Fibroblast of lung (primary cell): ENCODE data around the gene CPE. TPM values are rescaled to one million over a fixed set of nuclear protein-coding genes. Genes with fewer than 3 reads are reported as not detected.

Experiments
- DNase-seq, 2 donors: peaks; one replicate each; pipeline versions ENCODE4 v3.0.0 to v3.0.0-alpha.2; 2010; ENCODE audit warnings: low read depth in 2 of 2
- H2AFZ ChIP-seq: 2 replicates; pipeline ENCODE4 v1.5.1; 2012; ENCODE audit warnings: low read length, control low read depth, inconsistent platforms
- H3K27ac ChIP-seq: 2 replicates; pipeline ENCODE4 v1.5.1; 2011; ENCODE audit warnings: low read length, control low read depth; ENCODE audit not compliant: insufficient read depth
- H3K27me3 ChIP-seq: 2 replicates; pipeline ENCODE4 v1.5.1; 2011; ENCODE audit warnings: mild to moderate bottlenecking, low read length; ENCODE audit not compliant: control insufficient read depth, insufficient read depth
- H3K36me3 ChIP-seq: 2 replicates; pipeline ENCODE4 v1.5.1; 2011; ENCODE audit warnings: low read length; ENCODE audit not compliant: control insufficient read depth, insufficient read depth
- H3K4me1 ChIP-seq: 2 replicates; pipeline ENCODE4 v1.5.1; 2011; ENCODE audit warnings: low read length; ENCODE audit not compliant: control insufficient read depth, insufficient read depth; ENCODE audit errors: extremely low read depth
- H3K4me2 ChIP-seq: 2 replicates; pipeline ENCODE4 v1.5.1; 2011; ENCODE audit warnings: low read length, control low read depth; ENCODE audit not compliant: insufficient read depth; ENCODE audit errors: extremely low read depth
- H3K4me3 ChIP-seq, 4 experiments: fragments of 200-600 bp in 1 of 4; sonication (generic) in 1 of 4; replicated peaks in 1 of 4; 2 replicates each; pipeline ENCODE4 v1.5.1; 2011 to 2016; ENCODE audit warnings: low read length in 4 of 4, low read depth in 3 of 4, mild to moderate bottlenecking in 3 of 4, control low read depth in 2 of 4, inconsistent platforms in 1 of 4, mixed read lengths in 1 of 4; ENCODE audit not compliant: insufficient read depth in 1 of 4; ENCODE audit errors: control extremely low read depth in 1 of 4
- H3K79me2 ChIP-seq: 2 replicates; pipeline ENCODE4 v1.5.1; 2012; ENCODE audit warnings: mild to moderate bottlenecking, low read length, inconsistent platforms; ENCODE audit not compliant: control insufficient read depth, insufficient read depth
- H3K9ac ChIP-seq: 2 replicates; pipeline ENCODE4 v1.5.1; 2011; ENCODE audit warnings: mild to moderate bottlenecking, low read length, control low read depth; ENCODE audit not compliant: insufficient read depth
- H3K9me3 ChIP-seq: 2 replicates; pipeline ENCODE4 v1.5.1; 2012; ENCODE audit warnings: low read depth, low read length; ENCODE audit not compliant: control insufficient read depth, insufficient read depth
- H4K20me1 ChIP-seq: 2 replicates; pipeline ENCODE4 v1.5.1; 2011; ENCODE audit warnings: low read length; ENCODE audit not compliant: control insufficient read depth, insufficient read depth; ENCODE audit errors: extremely low read depth
- EZH2 ChIP-seq: IDR thresholded peaks from 2 replicates; pipeline ENCODE4 v1.5.1; 2012; ENCODE audit warnings: low read length, control low read depth, mild to moderate bottlenecking; ENCODE audit errors: missing control alignments
- polyA plus RNA-seq, 2 donors: library from polyadenylated mRNA; depleted of rRNA in 1 of 2; stranded (reverse) in 1 of 2; unstranded in 1 of 2; fragments of >200 nt; gene quantifications; 2 replicates each; pipeline ENCODE4 v1.2.1, GENCODE V29; 2011 to 2012; ENCODE audit warnings: missing spikeins in 1 of 2
- total RNA-seq: library from RNA; depleted of rRNA; stranded (reverse); fragments of >200 nt; gene quantifications from 2 replicates; pipeline ENCODE4 v1.2.1, GENCODE V29; 2014
- TF ChIP-seq, protein P1 (sequence below), 2 donors: IDR thresholded peaks in 1 of 2; conservative IDR thresholded peaks in 1 of 2; 1 replicate in 1 of 2; 2 replicates in 1 of 2; pipeline ENCODE4 v1.5.1; 2011 to 2012; ENCODE audit warnings: low read length in 2 of 2, control low read depth in 1 of 2, inconsistent platforms in 1 of 2, low read depth in 1 of 2, mild to moderate bottlenecking in 1 of 2

Gene CPE
- total and polyA plus RNA-seq, 2 donors (not counting 1 experiment from before 2014, with no cell fraction given): 20.2 to 51.7 TPM

DNA sequence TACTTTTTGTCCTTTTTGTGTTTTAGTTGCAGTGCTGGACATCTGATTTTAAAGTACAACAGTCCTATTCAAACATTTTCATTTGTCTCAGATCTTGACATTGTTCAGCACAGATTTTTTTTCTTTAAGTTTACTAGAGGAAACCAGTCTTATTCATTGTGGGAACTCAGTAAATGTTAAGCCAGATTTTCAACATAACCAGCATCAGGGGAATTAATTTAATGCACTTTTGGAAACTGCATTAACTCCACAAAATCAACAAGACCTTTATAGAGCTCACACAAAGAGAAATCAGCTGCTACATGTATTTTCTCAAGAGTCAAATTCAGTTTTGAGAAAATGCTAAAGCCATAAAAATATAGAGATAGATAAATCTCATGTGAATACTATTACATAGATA, 9.9 kb downstream of the CPE start:
- Histone ChIP-seq H2AFZ (no peak overlapping the region), H3K79me2 (no peaks in the 10 kb centered on the region), H3K27ac (no peak overlapping the region), H3K9me3 (no peaks in the 10 kb centered on the region), H3K4me1 (no peaks in the 10 kb centered on the region), H3K9ac (no peak overlapping the region), H3K36me3 (no peaks in the 10 kb centered on the region), H3K4me2 (no peak overlapping the region), H3K27me3 (no peaks in the 10 kb centered on the region), H4K20me1 (no peaks in the 10 kb centered on the region), H3K4me3 (no peak overlapping the region)
- TF ChIP-seq EZH2: no peak
- TF ChIP-seq, protein P1, sequence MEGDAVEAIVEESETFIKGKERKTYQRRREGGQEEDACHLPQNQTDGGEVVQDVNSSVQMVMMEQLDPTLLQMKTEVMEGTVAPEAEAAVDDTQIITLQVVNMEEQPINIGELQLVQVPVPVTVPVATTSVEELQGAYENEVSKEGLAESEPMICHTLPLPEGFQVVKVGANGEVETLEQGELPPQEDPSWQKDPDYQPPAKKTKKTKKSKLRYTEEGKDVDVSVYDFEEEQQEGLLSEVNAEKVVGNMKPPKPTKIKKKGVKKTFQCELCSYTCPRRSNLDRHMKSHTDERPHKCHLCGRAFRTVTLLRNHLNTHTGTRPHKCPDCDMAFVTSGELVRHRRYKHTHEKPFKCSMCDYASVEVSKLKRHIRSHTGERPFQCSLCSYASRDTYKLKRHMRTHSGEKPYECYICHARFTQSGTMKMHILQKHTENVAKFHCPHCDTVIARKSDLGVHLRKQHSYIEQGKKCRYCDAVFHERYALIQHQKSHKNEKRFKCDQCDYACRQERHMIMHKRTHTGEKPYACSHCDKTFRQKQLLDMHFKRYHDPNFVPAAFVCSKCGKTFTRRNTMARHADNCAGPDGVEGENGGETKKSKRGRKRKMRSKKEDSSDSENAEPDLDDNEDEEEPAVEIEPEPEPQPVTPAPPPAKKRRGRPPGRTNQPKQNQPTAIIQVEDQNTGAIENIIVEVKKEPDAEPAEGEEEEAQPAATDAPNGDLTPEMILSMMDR (conservative IDR thresholded peaks at IDR 0.05 in 1 of 2, IDR thresholded peaks at IDR 0.05 in 1 of 2; ENCODE audit: low read depth in 1 of 2, low read length in 2 of 2): no peak
- DNase-seq: no peak

DNA sequence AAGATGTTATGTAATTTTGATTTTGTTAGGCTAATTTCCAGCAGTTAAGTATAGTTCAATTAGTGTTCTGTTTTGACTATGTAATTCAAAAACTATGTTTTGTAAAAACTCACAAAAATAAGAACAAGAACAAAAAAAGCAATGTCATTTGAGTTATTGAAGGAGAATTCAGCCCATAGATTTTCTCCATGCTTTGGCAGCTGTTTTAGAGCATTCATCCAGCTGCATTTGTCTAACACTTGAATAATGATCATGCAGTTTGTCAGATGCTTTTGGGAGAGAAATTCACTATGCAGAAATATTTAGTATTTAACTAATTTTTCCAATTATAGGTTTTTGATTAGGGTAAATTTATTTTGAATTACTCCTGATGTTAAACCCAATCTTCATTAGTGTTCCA, 14.2 kb downstream of the CPE start:
- no peak for DNase-seq
- Histone ChIP-seq H3K9me3 (no peaks in the 10 kb centered on the region), H3K36me3 (no peaks in the 10 kb centered on the region), H3K79me2 (no peaks in the 10 kb centered on the region), H3K4me3 (no peak overlapping the region), H3K27me3 (no peaks in the 10 kb centered on the region), H2AFZ (no peak overlapping the region), H3K9ac (no peak overlapping the region), H3K27ac (no peak overlapping the region), H4K20me1 (no peaks in the 10 kb centered on the region), H3K4me1 (no peaks in the 10 kb centered on the region), H3K4me2 (no peak overlapping the region)
- TF ChIP-seq, protein P1 (conservative IDR thresholded peaks at IDR 0.05 in 1 of 2, IDR thresholded peaks at IDR 0.05 in 1 of 2; ENCODE audit: low read depth in 1 of 2, low read length in 2 of 2): no peak
- TF ChIP-seq EZH2: no peak

DNA sequence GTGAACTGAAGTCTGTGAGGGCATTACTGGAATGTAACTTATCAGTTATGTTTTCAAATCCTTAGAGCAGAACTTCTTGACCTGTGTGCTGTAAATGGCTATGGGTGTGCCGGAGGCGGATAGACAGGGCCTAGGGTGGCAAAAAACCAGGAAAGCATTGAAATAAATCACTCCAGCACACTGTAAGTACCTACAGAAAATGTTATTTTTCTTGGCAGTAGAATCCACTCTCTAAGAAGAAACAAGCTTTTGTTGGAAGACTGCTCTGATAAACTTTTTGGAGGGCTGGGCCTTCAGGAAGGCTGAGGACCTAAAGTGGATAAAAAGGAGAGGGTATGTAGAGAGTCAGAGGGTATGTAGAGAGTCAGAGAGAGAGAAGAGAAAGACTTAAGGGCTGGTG, 14.9 kb downstream of the CPE start:
- DNase-seq: peak in 1 of 2 donors; percentile 17
- no peak for TF ChIP-seq EZH2
- TF ChIP-seq, protein P1 (conservative IDR thresholded peaks at IDR 0.05 in 1 of 2, IDR thresholded peaks at IDR 0.05 in 1 of 2; ENCODE audit: low read depth in 1 of 2, low read length in 2 of 2): no peak
- Histone ChIP-seq H3K79me2 (no peaks in the 10 kb centered on the region), H4K20me1 (no peaks in the 10 kb centered on the region), H3K27me3 (no peaks in the 10 kb centered on the region), H3K9me3 (no peaks in the 10 kb centered on the region), H2AFZ (no peak overlapping the region), H3K4me1 (no peaks in the 10 kb centered on the region), H3K36me3 (no peaks in the 10 kb centered on the region), H3K27ac (no peak overlapping the region), H3K9ac (no peak overlapping the region), H3K4me3 (no peak overlapping the region), H3K4me2 (no peak overlapping the region)
